H9 (cell line): ENCODE data around the gene MED25. TPM values are rescaled to one million over a fixed set of nuclear protein-coding genes. Genes with fewer than 3 reads are reported as not detected.
A peak's percentile ranks its signal among the peaks of the same experiment; 100 is the strongest.

Source experiments
- DNase-seq: peaks from one replicate; pipeline ENCODE4 v3.0.0-alpha.2; 2017
- H2AFZ ChIP-seq: one replicate; pipeline ENCODE4 v1.6.1; 2013; ENCODE audit warnings: mild to moderate bottlenecking, low read length, control low read depth, moderate library complexity
- H2AK5ac ChIP-seq: 2 replicates; pipeline ENCODE4 v1.6.1; 2013; ENCODE audit warnings: low read length, control low read depth, mixed read lengths; ENCODE audit not compliant: insufficient read length
- H2BK120ac ChIP-seq: one replicate; pipeline ENCODE4 v1.6.1; 2013; ENCODE audit warnings: low read depth, mild to moderate bottlenecking, low read length, control low read depth, inconsistent platforms; ENCODE audit not compliant: poor library complexity, severe bottlenecking
- H2BK12ac ChIP-seq: 2 replicates; pipeline ENCODE4 v1.6.1; 2013; ENCODE audit warnings: low read length, control low read depth, mixed read lengths, low read depth; ENCODE audit not compliant: insufficient read length
- H2BK15ac ChIP-seq: 2 replicates; pipeline ENCODE4 v1.6.1; 2013; ENCODE audit warnings: low read depth, low read length, control low read depth
- H2BK20ac ChIP-seq: one replicate; pipeline ENCODE4 v1.6.1; 2013; ENCODE audit warnings: low read depth, mild to moderate bottlenecking, low read length, control low read depth, inconsistent platforms; ENCODE audit not compliant: poor library complexity, severe bottlenecking
- H2BK5ac ChIP-seq: 2 replicates; pipeline ENCODE4 v1.6.1; 2013; ENCODE audit warnings: low read length, control low read depth, mixed read lengths; ENCODE audit not compliant: insufficient read length
- H3K14ac ChIP-seq: 2 replicates; pipeline ENCODE4 v1.6.1; 2013; ENCODE audit warnings: low read length, control low read depth; ENCODE audit not compliant: insufficient read depth
- H3K18ac ChIP-seq: 2 replicates; pipeline ENCODE4 v1.6.1; 2013; ENCODE audit warnings: low read depth, mild to moderate bottlenecking, mixed read lengths, low read length, control low read depth; ENCODE audit not compliant: insufficient read length
- H3K23ac ChIP-seq: 2 replicates; pipeline ENCODE4 v1.6.1; 2013; ENCODE audit warnings: low read length, control low read depth, mixed read lengths, low read depth; ENCODE audit not compliant: insufficient read length
- H3K23me2 ChIP-seq: 2 replicates; pipeline ENCODE4 v1.6.1; 2013; ENCODE audit warnings: low read depth, mild to moderate bottlenecking, mixed read lengths, low read length, control low read depth; ENCODE audit not compliant: insufficient read length, poor library complexity, severe bottlenecking
- H3K27ac ChIP-seq: 2 replicates; pipeline ENCODE4 v1.5.1; 2013; ENCODE audit warnings: low read length, control low read depth, mixed read lengths, low read depth; ENCODE audit not compliant: insufficient read length
- H3K27me3 ChIP-seq: 2 replicates; pipeline ENCODE4 v1.6.1; 2013; ENCODE audit warnings: low read length, control low read depth, inconsistent platforms; ENCODE audit not compliant: insufficient read depth
- H3K4ac ChIP-seq: 2 replicates; pipeline ENCODE4 v1.6.1; 2013; ENCODE audit warnings: low read depth, mild to moderate bottlenecking, control low read depth, inconsistent platforms, low read length, moderate library complexity
- H3K4me1 ChIP-seq: 2 replicates; pipeline ENCODE4 v1.6.1; 2013; ENCODE audit warnings: low read length, control low read depth, inconsistent platforms; ENCODE audit not compliant: insufficient read depth
- H3K4me2 ChIP-seq: 2 replicates; pipeline ENCODE4 v1.6.1; 2013; ENCODE audit warnings: low read length, control low read depth, mixed read lengths; ENCODE audit not compliant: insufficient read length, insufficient read depth
- H3K56ac ChIP-seq: 2 replicates; pipeline ENCODE4 v1.6.1; 2013; ENCODE audit warnings: low read depth, mild to moderate bottlenecking, mixed read lengths, low read length, control low read depth; ENCODE audit not compliant: insufficient read length
- H3K79me1 ChIP-seq: 2 replicates; pipeline ENCODE4 v1.6.1; 2013; ENCODE audit warnings: low read depth, mild to moderate bottlenecking, moderate library complexity, low read length, control low read depth, inconsistent platforms; ENCODE audit not compliant: insufficient read depth, poor library complexity, severe bottlenecking
- H3K79me2 ChIP-seq: 2 replicates; pipeline ENCODE4 v1.6.1; 2013; ENCODE audit warnings: low read length, control low read depth, inconsistent platforms; ENCODE audit not compliant: insufficient read depth
- H3K9ac ChIP-seq: 2 replicates; pipeline ENCODE4 v1.6.1; 2013; ENCODE audit warnings: low read length, control low read depth, mixed read lengths; ENCODE audit not compliant: insufficient read length; ENCODE audit errors: extremely low read depth
- H3K9me3 ChIP-seq: one replicate; pipeline ENCODE4 v1.6.1; 2013; ENCODE audit warnings: low read depth, low read length, inconsistent platforms; ENCODE audit not compliant: control insufficient read depth
- H3T11ph ChIP-seq: one replicate; pipeline ENCODE4 v1.6.1; 2013; ENCODE audit warnings: mild to moderate bottlenecking, low read length, control low read depth, inconsistent platforms
- H4K20me1 ChIP-seq: one replicate; pipeline ENCODE4 v1.6.1; 2013; ENCODE audit not compliant: control insufficient read depth, insufficient read length, insufficient read depth
- H4K5ac ChIP-seq: 2 replicates; pipeline ENCODE4 v1.6.1; 2013; ENCODE audit warnings: low read depth, mild to moderate bottlenecking, mixed read lengths, low read length, control low read depth; ENCODE audit not compliant: insufficient read length
- H4K8ac ChIP-seq: replicated peaks from 2 replicates; pipeline ENCODE4 v1.6.1; 2013; ENCODE audit warnings: low read length, control low read depth, mixed read lengths, low read depth; ENCODE audit not compliant: insufficient read length
- H4K91ac ChIP-seq: 2 replicates; pipeline ENCODE4 v1.6.1; 2013; ENCODE audit warnings: low read depth, mild to moderate bottlenecking, moderate library complexity, mixed read lengths, low read length, control low read depth; ENCODE audit not compliant: insufficient read length
- H3K27ac Mint-ChIP-seq, 3 experiments: 2 replicates in 2 of 3; 3 replicates in 1 of 3; pipeline ENCODE4 v1.8.0; 2020 to 2021; ENCODE audit warnings: mixed read lengths in 3 of 3, mild to moderate bottlenecking in 1 of 3, moderate library complexity in 1 of 3
- H3K27me3 Mint-ChIP-seq: 2 replicates; pipeline ENCODE4 v1.8.0; 2021; ENCODE audit warnings: low read depth, mild to moderate bottlenecking, moderate library complexity, mixed read lengths
- H3K36me3 Mint-ChIP-seq, 3 experiments: 2 replicates in 2 of 3; 3 replicates in 1 of 3; pipeline ENCODE4 v1.8.0; 2020 to 2021; ENCODE audit warnings: low read depth in 3 of 3, mixed read lengths in 3 of 3; ENCODE audit not compliant: insufficient read depth in 1 of 3
- H3K4me1 Mint-ChIP-seq, 2 experiments: 2 replicates each; pipeline ENCODE4 v1.8.0; 2020; ENCODE audit warnings: mixed read lengths in 2 of 2
- H3K4me3 Mint-ChIP-seq, 2 experiments: 2 replicates in 1 of 2; 3 replicates in 1 of 2; pipeline ENCODE4 v1.8.0; 2020 to 2021; ENCODE audit warnings: mild to moderate bottlenecking in 2 of 2, mixed read lengths in 2 of 2, moderate library complexity in 1 of 2
- H3K9me3 Mint-ChIP-seq, 2 experiments: 2 replicates in 1 of 2; 3 replicates in 1 of 2; pipeline ENCODE4 v1.8.0; 2020; ENCODE audit warnings: mild to moderate bottlenecking in 2 of 2, mixed read lengths in 2 of 2, moderate library complexity in 1 of 2
- CTCF ChIP-seq: fragments of 200-600 bp; sonication (generic); conservative IDR thresholded peaks from 3 replicates; pipeline ENCODE4 v1.8.0; 2021; ENCODE audit warnings: antibody characterized with exemption, mild to moderate bottlenecking
- WGBS: extraction: QIAGEN DNeasy Blood & Tissue Kit; methylation state at CpG from one replicate; pipeline ENCODE4 v1.1.7; 2013; ENCODE audit warnings: missing lambda C conversion rate, low lambda C conversion rate, mixed read lengths; ENCODE audit not compliant: insufficient read length; ENCODE audit errors: extremely low coverage; 5-methylcytosine and 5-hydroxymethylcytosine counted together
- total RNA-seq: library from RNA; stranded (reverse); gene quantifications from 2 replicates; pipeline ENCODE4 v1.2.1, GENCODE V29; 2021

The MED25 gene
- total RNA-seq, 1 experiment from 2014 or later, result 77.5 TPM

- Histone ChIP-seq H3K9ac (no peak overlapping the region), H2AFZ (no peak overlapping the region), H3K27ac (no peak overlapping the region), H4K91ac (no peak overlapping the region), H2BK12ac (no peak overlapping the region), H2BK120ac (no peak overlapping the region), H4K8ac (no peak overlapping the region), H3K4me2 (no peak overlapping the region), H3K23me2 (no peaks in the 10 kb centered on the region), H3K18ac (no peak overlapping the region), H2BK20ac (no peak overlapping the region), H3K79me1 (no peaks in the 10 kb centered on the region), H3K79me2 (no peaks in the 10 kb centered on the region), H3K23ac (no peak overlapping the region), H3K4ac (no peak overlapping the region), H3K27me3 (no peaks in the 10 kb centered on the region), H2BK15ac (no peak overlapping the region), H2AK5ac (no peak overlapping the region), H3K4me1 (no peaks in the 10 kb centered on the region), H2BK5ac (no peak overlapping the region), H3K9me3 (no peaks in the 10 kb centered on the region), H4K20me1 (no peaks in the 10 kb centered on the region), H3K14ac (no peak overlapping the region), H3K56ac (no peak overlapping the region), H4K5ac (no peak overlapping the region), H3T11ph (no peak overlapping the region)
- no peaks in the 10 kb centered on the region for H3K9me3 Mint-ChIP-seq
- peak overlapping the region in 2 of 3 experiments; percentile 41 to 87; a peak in 2 of 7 replicates for H3K27ac Mint-ChIP-seq
- no peak overlapping the region for H3K4me3 Mint-ChIP-seq
- WGBS, result no CpG with 5 or more reads among the region's 14 CpGs
- H3K4me1 Mint-ChIP-seq, result no peaks in the 10 kb centered on the region
- H3K27me3 Mint-ChIP-seq, result no peaks in the 10 kb centered on the region
- DNase-seq, result no peak
- peaks cover 5 to 40% (median 33%) of the 10 kb centered on the region in 3 experiments; a peak in 6 of 7 replicates for H3K36me3 Mint-ChIP-seq
- no peak for TF ChIP-seq CTCF
These were observed 8.9 kb downstream of the MED25 start for GRCh38 chr19:49827034-49827433.
